ENCODE results near the gene FN3KRP. TPM values are rescaled to one million over a fixed set of nuclear protein-coding genes. Genes with fewer than 3 reads are reported as not detected.

Gene FN3KRP
- polyA plus RNA-seq, 1 experiment = 15.1 TPM

DNA sequence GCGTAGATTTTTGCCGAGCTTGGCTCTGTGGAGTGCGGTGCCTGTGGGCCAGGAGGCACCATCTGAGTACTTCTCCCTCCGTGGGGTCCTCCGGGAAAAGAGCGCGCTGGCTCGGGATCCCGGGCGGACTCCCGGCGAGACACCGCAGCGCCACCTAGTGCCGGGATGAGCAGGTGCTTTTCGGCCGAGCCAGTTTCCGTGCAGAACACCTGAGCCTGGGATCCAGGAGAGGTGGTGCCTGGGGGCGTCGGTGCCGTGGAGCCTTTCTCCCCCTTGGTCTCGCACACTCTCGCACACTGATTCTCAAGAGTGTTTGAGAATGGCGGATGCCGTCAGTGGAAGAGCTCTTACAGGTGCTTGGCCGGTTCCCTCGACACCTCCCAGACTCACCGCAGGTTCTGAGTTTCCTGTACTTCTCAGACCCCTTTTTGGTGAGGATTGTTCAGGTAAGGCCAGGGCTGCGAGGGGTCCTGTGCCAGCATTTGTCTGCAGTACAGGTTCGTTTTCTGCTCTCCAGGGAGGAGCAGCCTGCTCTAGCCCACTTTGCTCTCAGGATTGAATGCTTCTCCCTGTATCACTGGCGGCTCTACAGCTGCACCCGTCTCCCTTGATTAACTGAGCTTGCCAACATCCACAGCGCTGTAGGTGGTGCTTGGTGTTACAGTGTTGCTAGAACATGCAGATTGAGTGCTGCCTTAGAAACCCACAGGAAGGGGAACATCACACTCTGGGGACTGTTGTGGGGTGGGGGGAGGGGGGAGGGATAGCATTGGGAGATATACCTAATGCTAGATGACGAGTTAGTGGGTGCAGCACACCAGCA lies 58.7 kb downstream of the FN3KRP start:
- no peak overlapping the region for H3K4me3 ChIP-seq (ENCODE audit: low read depth, low read length)
- ChIA-PET CTCF (interaction anchor here (0.6 to 1.6 kb wide), 7 partner anchors 9 to 396 kb away, joined by 3 to 5 read pairs (median 3); no protein-coding TSS in a partner anchor), POLR2A (no interaction called here)
- no peaks in the 10 kb centered on the region; the same call in 1 of the 2 replicates for H3K9me3 ChIP-seq (ENCODE audit: control insufficient read depth, insufficient read depth, low read length)
- no peaks in the 10 kb centered on the region for H3K27me3 ChIP-seq (ENCODE audit: control insufficient read depth, insufficient read depth, low read length)
- no peak overlapping the region for H3K27ac ChIP-seq (ENCODE audit: low read depth, low read length)
- DNase-seq (ENCODE audit: low read depth, low spot score) = no peak
- TF ChIP-seq, protein P1, sequence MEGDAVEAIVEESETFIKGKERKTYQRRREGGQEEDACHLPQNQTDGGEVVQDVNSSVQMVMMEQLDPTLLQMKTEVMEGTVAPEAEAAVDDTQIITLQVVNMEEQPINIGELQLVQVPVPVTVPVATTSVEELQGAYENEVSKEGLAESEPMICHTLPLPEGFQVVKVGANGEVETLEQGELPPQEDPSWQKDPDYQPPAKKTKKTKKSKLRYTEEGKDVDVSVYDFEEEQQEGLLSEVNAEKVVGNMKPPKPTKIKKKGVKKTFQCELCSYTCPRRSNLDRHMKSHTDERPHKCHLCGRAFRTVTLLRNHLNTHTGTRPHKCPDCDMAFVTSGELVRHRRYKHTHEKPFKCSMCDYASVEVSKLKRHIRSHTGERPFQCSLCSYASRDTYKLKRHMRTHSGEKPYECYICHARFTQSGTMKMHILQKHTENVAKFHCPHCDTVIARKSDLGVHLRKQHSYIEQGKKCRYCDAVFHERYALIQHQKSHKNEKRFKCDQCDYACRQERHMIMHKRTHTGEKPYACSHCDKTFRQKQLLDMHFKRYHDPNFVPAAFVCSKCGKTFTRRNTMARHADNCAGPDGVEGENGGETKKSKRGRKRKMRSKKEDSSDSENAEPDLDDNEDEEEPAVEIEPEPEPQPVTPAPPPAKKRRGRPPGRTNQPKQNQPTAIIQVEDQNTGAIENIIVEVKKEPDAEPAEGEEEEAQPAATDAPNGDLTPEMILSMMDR (IDR thresholded peaks at IDR 0.05; ENCODE audit: low read depth, low read length) = peak; percentile 81

DNA sequence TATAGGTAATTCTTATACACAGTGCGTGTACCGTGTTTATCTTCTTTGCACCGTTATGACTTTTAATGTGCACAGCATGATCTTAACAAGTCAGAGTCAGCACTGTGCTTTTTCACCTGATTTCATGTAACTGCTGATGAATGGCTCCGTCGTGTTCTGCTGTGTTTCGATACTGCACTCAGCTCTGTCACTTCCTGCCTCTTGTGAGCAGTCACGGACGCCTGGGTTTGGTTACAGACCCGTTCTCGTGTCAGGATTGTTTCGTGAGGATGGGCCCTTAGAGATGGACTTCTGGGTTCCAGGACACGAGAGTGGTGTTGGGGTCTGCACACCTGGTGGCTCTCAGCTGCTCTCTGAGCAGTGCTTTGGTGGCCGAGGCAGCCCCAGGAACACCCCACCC lies 59.9 kb downstream of the FN3KRP start:
- Histone ChIP-seq H3K27me3 (ENCODE audit: control insufficient read depth, insufficient read depth, low read length) (no peaks in the 10 kb centered on the region), H3K27ac (ENCODE audit: low read depth, low read length) (no peak overlapping the region), H3K9me3 (ENCODE audit: control insufficient read depth, insufficient read depth, low read length) (no peaks in the 10 kb centered on the region; the same call in 1 of the 2 replicates), H3K4me3 (ENCODE audit: low read depth, low read length) (no peak overlapping the region)
- ChIA-PET POLR2A (no interaction called here), CTCF (interaction anchor here (0.7 to 1.5 kb wide), 2 partner anchors 108 to 147 kb away, joined by 3 to 4 read pairs; no protein-coding TSS in a partner anchor)
- TF ChIP-seq, protein P1 (IDR thresholded peaks at IDR 0.05; ENCODE audit: low read depth, low read length) = no peak
- no peak for DNase-seq (ENCODE audit: low read depth, low spot score)

Small RNA genes lying within 50 kb of the gene (small RNA-seq; reads per million reads assigned to genes)
- not detected for gene MIR4525 (ENCODE audit: insufficient read length, low read depth)

Other genes with a start within 250 kb of the FN3KRP start
- gene FOXK2, start 197.0 kb upstream of the FN3KRP start, polyA plus RNA-seq (2011; rRNA removed) = 21.7 and 24.3 TPM in 2 replicates
- 105 and 108 TPM in 2 replicates for gene WDR45B, start 68.3 kb upstream of the FN3KRP start, polyA plus RNA-seq (2011; rRNA removed)
- 5.4 and 7.2 TPM in 2 replicates for gene RAB40B, start 18.0 kb upstream of the FN3KRP start, polyA plus RNA-seq (2011; rRNA removed)
- gene FN3K, start 18.9 kb downstream of the FN3KRP start, polyA plus RNA-seq (2011; rRNA removed) = 1.6 TPM in 2 replicates
- gene TBCD, start 35.4 kb downstream of the FN3KRP start, polyA plus RNA-seq (2011; rRNA removed) = 28.5 and 39.8 TPM in 2 replicates
- not detected in 2 replicates for gene ZNF750, start 123.3 kb downstream of the FN3KRP start, polyA plus RNA-seq (2011; rRNA removed)

All from AG04450 (cell line).